ENCODE results near the gene SMS. TPM values are rescaled to one million over a fixed set of nuclear protein-coding genes. Genes with fewer than 3 reads are reported as not detected.

Gene SMS
- total and polyA plus RNA-seq, 2 experiments from 2014 or later = 185 to 274 TPM

- no peak for TF ChIP-seq ZNF462 (CRISPR knock-in tag; IDR thresholded peaks at IDR 0.05)
Measured at GRCh38 chrX:21966866-21967265, 26.4 kb downstream of the SMS start (continued).

GRCh38 chrX:21968333-21968732 lies 27.8 kb downstream of the SMS start:
- Mint-ChIP-seq H3K27me3 (ENCODE audit: insufficient read depth, low read depth, poor library complexity) (no peaks in the 10 kb centered on the region), H3K27ac (no peak overlapping the region), H3K36me3 (ENCODE audit: low read depth) (peaks cover 22% of the 10 kb centered on the region), H3K4me3 (no peak overlapping the region), H3K4me1 (peaks cover 3% of the 10 kb centered on the region), H3K9me3 (no peaks in the 10 kb centered on the region)
- Histone ChIP-seq H3K27ac (ENCODE audit: low read depth) (no peak overlapping the region), H3K4me2 (no peak overlapping the region), H3K4me1 (ENCODE audit: insufficient read depth) (no peaks in the 10 kb centered on the region), H4K20me1 (replicated peaks; ENCODE audit: insufficient read depth) (no peaks in the 10 kb centered on the region), H3K9me2 (ENCODE audit: insufficient read depth) (no peaks in the 10 kb centered on the region), H2AFZ (no peak overlapping the region), H3F3A (replicated peaks; ENCODE audit: low read depth) (no peaks in the 10 kb centered on the region), H3K79me2 (replicated peaks; ENCODE audit: insufficient read depth) (peaks cover 61% of the 10 kb centered on the region), H3K4me3 (no peak overlapping the region), H3K36me3 (ENCODE audit: insufficient read depth) (no peaks in the 10 kb centered on the region), H3K27me3 (ENCODE audit: insufficient read depth) (no peaks in the 10 kb centered on the region)
- DNase-seq (ENCODE audit: low spot score) (no peak), ATAC-seq (no peak)
- TF ChIP-seq EZH2phosphoT487 (IDR thresholded peaks at IDR 0.05; ENCODE audit: unreplicated experiment) (no peak), ZNF462 (CRISPR knock-in tag; IDR thresholded peaks at IDR 0.05) (no peak), REST (IDR thresholded peaks at IDR 0.05; ENCODE audit: unreplicated experiment) (no peak), ZNF331 (CRISPR knock-in tag; IDR thresholded peaks at IDR 0.05; ENCODE audit: low read depth) (no peak)
